Prostate gland (tissue), 2 donors: ENCODE results near the gene EGFLAM.

Experiments
- POLR2A ChIP-seq: fragments of 450-650 bp; IDR thresholded peaks from one replicate; pipeline ENCODE4 v1.6.1; 2016; ENCODE audit warnings: antibody characterized with exemption, mild to moderate bottlenecking
- POLR2AphosphoS5 ChIP-seq: sonication (generic); formaldehyde crosslinking; IDR thresholded peaks from one replicate; pipeline ENCODE4 v1.6.1; 2017; ENCODE audit warnings: antibody characterized with exemption
- TF ChIP-seq, protein P1 (sequence below), 4 experiments: fragments of 200-600 bp in 2 of 4; fragments of 450-650 bp in 2 of 4; sonication (generic) in 2 of 4; IDR thresholded peaks; 1 replicate in 3 of 4; 2 replicates in 1 of 4; pipeline ENCODE4 v1.5.1; 2016 to 2019; ENCODE audit warnings: antibody characterized with exemption in 4 of 4, mild to moderate bottlenecking in 2 of 4, moderate library complexity in 2 of 4

DNA sequence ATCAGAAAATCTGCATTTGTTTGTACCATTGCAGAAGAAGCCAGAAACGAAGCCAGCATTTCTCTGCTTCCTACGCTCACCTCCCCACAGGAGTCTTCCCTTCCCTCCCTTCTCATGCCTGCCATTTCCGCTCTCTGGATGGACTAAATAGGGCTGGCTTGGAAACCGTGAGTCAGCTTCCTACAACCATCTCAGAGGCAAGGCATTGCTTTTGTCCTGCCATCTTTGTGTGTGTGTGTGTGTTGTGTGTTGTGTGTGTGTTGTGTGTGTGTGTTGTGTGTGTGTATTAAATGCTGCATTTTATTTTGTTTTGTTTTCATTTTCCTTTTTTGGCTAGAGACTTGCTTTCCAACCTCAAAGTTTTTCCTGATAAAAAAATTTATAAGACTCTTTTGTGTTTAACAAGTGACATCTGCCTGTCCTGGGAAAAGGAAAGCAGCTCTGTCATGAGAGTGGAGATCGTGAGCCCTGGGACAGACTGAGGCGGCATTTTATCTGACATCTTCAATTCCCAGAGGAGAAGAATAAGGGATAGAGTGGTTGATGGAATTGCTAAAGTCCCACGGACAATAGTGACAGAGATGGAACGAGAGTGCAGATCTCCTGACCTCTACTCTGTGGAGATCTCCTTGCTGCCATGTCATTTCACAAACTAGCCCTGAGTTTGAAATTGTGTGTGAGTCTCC lies 7.5 kb upstream of the EGFLAM start:
- TF ChIP-seq, protein P1, sequence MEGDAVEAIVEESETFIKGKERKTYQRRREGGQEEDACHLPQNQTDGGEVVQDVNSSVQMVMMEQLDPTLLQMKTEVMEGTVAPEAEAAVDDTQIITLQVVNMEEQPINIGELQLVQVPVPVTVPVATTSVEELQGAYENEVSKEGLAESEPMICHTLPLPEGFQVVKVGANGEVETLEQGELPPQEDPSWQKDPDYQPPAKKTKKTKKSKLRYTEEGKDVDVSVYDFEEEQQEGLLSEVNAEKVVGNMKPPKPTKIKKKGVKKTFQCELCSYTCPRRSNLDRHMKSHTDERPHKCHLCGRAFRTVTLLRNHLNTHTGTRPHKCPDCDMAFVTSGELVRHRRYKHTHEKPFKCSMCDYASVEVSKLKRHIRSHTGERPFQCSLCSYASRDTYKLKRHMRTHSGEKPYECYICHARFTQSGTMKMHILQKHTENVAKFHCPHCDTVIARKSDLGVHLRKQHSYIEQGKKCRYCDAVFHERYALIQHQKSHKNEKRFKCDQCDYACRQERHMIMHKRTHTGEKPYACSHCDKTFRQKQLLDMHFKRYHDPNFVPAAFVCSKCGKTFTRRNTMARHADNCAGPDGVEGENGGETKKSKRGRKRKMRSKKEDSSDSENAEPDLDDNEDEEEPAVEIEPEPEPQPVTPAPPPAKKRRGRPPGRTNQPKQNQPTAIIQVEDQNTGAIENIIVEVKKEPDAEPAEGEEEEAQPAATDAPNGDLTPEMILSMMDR (IDR thresholded peaks at IDR 0.05): no peak
- TF ChIP-seq POLR2AphosphoS5 (no peak), POLR2A (no peak)
